Ishikawa (cell line): ENCODE measurements around the gene KCNA10.

Experiments
- CEBPB ChIP-seq: IDR thresholded peaks from 2 replicates; pipeline ENCODE4 v1.6.1; 2012
- CREB1 ChIP-seq: IDR thresholded peaks from 2 replicates; pipeline ENCODE4 v1.6.1; 2012; ENCODE audit warnings: low read depth
- EGR1 ChIP-seq: IDR thresholded peaks from 2 replicates; pipeline ENCODE4 v1.6.1; 2012
- EP300 ChIP-seq: IDR thresholded peaks from 2 replicates; pipeline ENCODE4 v1.6.1; 2012; ENCODE audit warnings: borderline replicate concordance
- FOXM1 ChIP-seq: IDR thresholded peaks from 2 replicates; pipeline ENCODE4 v1.6.1; 2012; ENCODE audit warnings: low read depth, borderline replicate concordance
- NFIC ChIP-seq: IDR thresholded peaks from 2 replicates; pipeline ENCODE4 v1.6.1; 2012
- RAD21 ChIP-seq: IDR thresholded peaks from 2 replicates; pipeline ENCODE4 v1.6.1; 2012; ENCODE audit warnings: low read depth
- REST ChIP-seq: IDR thresholded peaks from 2 replicates; pipeline ENCODE4 v1.6.1; 2012; ENCODE audit warnings: low read depth, mild to moderate bottlenecking
- TAF1 ChIP-seq: IDR thresholded peaks from 2 replicates; pipeline ENCODE4 v1.6.1; 2012; ENCODE audit warnings: low read depth, mild to moderate bottlenecking
- TCF12 ChIP-seq: IDR thresholded peaks from 2 replicates; pipeline ENCODE4 v1.6.1; 2012; ENCODE audit warnings: low read depth
- TEAD4 ChIP-seq: IDR thresholded peaks from 2 replicates; pipeline ENCODE4 v1.6.1; 2012
- YY1 ChIP-seq: IDR thresholded peaks from 2 replicates; pipeline ENCODE4 v1.6.1; 2012; ENCODE audit warnings: low read depth
- ZBTB7A ChIP-seq: IDR thresholded peaks from 2 replicates; pipeline ENCODE4 v1.6.1; 2012; ENCODE audit warnings: low read depth
- TF ChIP-seq, protein P1 (sequence below): IDR thresholded peaks from 2 replicates; pipeline ENCODE4 v1.6.1; 2012
- TF ChIP-seq, protein P2 (sequence below): IDR thresholded peaks from 2 replicates; pipeline ENCODE4 v1.6.1; 2012

KCNA10 gene

GRCh38 chr1:110504226-110504625 lies 14.7 kb downstream of the KCNA10 start:
- TF ChIP-seq YY1 (no peak), NFIC (no peak), TCF12 (no peak), CREB1 (no peak), CEBPB (no peak), RAD21 (no peak), FOXM1 (no peak)
- TF ChIP-seq, protein P1, sequence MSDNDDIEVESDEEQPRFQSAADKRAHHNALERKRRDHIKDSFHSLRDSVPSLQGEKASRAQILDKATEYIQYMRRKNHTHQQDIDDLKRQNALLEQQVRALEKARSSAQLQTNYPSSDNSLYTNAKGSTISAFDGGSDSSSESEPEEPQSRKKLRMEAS, result no peak
- TF ChIP-seq, protein P2, sequence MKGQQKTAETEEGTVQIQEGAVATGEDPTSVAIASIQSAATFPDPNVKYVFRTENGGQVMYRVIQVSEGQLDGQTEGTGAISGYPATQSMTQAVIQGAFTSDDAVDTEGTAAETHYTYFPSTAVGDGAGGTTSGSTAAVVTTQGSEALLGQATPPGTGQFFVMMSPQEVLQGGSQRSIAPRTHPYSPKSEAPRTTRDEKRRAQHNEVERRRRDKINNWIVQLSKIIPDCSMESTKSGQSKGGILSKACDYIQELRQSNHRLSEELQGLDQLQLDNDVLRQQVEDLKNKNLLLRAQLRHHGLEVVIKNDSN, result no peak

- TF ChIP-seq EGR1 (no peak), RAD21 (no peak), TEAD4 (no peak), FOXM1 (no peak), REST (no peak), YY1 (no peak), NFIC (no peak), CEBPB (no peak), TAF1 (no peak), EP300 (no peak), CREB1 (no peak), TCF12 (no peak), ZBTB7A (no peak)
- TF ChIP-seq, protein P1, result no peak
- TF ChIP-seq, protein P2, result no peak
Measured at GRCh38 chr1:110503471-110503870, 15.5 kb downstream of the KCNA10 start.

GRCh38 chr1:110502402-110503151 lies 16.4 kb downstream of the KCNA10 start:
- TF ChIP-seq, protein P1, result no peak
- TF ChIP-seq EGR1 (no peak), CREB1 (no peak), TEAD4 (no peak), TCF12 (no peak), CEBPB (no peak), NFIC (no peak), RAD21 (no peak)
- TF ChIP-seq, protein P2, result no peak

DNA sequence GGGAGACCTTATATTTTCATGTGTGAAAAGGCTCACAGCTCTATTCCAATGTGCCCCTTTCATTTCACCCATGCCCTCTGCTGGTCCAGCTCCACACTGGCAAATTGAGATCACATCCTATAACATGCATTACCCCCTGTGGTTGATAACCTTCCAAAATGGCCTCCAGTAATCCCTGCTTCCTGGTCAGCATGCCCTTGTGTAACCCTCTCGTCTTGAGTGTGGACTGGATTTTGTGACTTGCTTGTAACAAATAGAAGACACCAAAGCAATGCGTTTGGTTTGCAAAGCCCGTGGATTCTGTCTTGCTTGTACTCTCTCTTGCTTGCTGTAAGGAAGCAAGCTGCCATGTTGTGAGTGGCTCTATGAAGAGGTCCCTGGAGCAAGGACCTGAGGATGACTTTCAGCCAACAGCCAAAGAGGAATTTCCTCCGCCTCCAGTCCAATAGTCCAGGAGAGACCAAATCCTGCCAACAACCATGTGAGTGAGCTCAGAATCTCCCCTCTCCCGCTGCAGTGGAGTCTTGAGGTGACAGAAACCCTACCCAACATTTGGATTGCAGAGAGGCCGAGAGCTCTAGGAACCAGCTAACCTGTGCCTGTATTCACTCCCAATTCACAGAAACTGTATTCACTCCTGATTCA lies 17.4 kb downstream of the KCNA10 start:
- TF ChIP-seq EP300 (no peak), CEBPB (no peak), TCF12 (no peak), TEAD4 (no peak), CREB1 (no peak), NFIC (no peak), YY1 (no peak)
- TF ChIP-seq, protein P2, result no peak
- TF ChIP-seq, protein P1, result no peak

DNA sequence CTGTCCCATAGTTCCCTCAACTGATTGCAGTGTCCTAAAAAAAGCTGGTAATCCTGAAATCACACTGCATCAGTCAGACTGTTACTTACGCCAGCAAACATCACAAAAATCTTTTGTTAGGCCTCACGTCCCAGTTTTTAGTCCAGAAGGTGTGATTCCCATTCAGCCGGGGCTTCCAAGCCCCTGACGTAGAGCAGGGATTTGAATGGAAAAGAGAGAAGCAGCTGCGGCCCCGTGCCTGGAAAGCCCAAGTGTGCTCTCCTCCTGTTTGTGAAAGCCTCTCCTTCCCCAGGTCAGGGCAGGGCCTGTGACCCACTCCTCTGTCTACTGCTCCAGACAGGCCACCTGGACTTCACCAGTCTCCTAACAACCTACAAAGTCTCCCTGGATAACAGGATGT lies 20.7 kb downstream of the KCNA10 start:
- TF ChIP-seq CREB1, result no peak
- no peak for TF ChIP-seq TAF1
- TF ChIP-seq CEBPB, result no peak
- TF ChIP-seq YY1, result no peak
- TF ChIP-seq, protein P2, result no peak
- no peak for TF ChIP-seq TCF12
